PC-3 (cell line): ENCODE data around the gene ANLN. TPM values are rescaled to one million over a fixed set of nuclear protein-coding genes. Genes with fewer than 3 reads are reported as not detected.

Experiments used
- ATAC-seq: fragments of 200-7000 bp; cut with Tn5 transposase; 2 replicates; pipeline ENCODE4 v1.9.1; 2020; ENCODE audit warnings: mild to moderate bottlenecking, moderate library complexity
- BruUV-seq: library from RNA; stranded (reverse); fragments of 400-500 nt; replicated peaks from 2 replicates; lab custom pipeline; 2021; lab: Mats Ljungman, UMichigan
- CTCF ChIA-PET: fragments of 300-600 bp; sonication (Branson Sonifier 250); formaldehyde crosslinking; loops from one replicate; lab custom pipeline; 2022; ENCODE audit warnings: antibody characterized with exemption; lab: Charles Lee
- POLR2A ChIA-PET: fragments of 300-600 bp; sonication (Branson Sonifier 250); formaldehyde crosslinking; loops from one replicate; lab custom pipeline; 2022; ENCODE audit warnings: antibody characterized with exemption; ENCODE audit not compliant: unreplicated experiment; lab: Charles Lee
- DNase-seq: peaks from one replicate; pipeline ENCODE4 v3.0.0-alpha.2; 2015
- H2AFZ ChIP-seq: fragments of 300-600 bp; sonication (generic); 2 replicates; pipeline ENCODE4 v1.6.0; 2016; ENCODE audit warnings: antibody characterized with exemption, low read length
- H3F3A ChIP-seq: fragments of 300-600 bp; sonication (generic); one replicate; pipeline ENCODE4 v1.6.0; 2017; ENCODE audit warnings: antibody characterized with exemption, low read length, control low read depth, mild to moderate bottlenecking; ENCODE audit not compliant: unreplicated experiment
- H3K27ac ChIP-seq: fragments of 300-600 bp; sonication (generic); 2 replicates; pipeline ENCODE4 v1.5.1; 2016; ENCODE audit warnings: mild to moderate bottlenecking, low read length
- H3K27me3 ChIP-seq: fragments of 300-600 bp; sonication (generic); 2 replicates; pipeline ENCODE4 v1.6.1; 2016; ENCODE audit warnings: low read length, mixed read lengths
- H3K36me3 ChIP-seq: fragments of 300-600 bp; sonication (generic); 2 replicates; pipeline ENCODE4 v1.6.1; 2016; ENCODE audit warnings: low read depth, mixed run types, low read length, mixed read lengths
- H3K4me1 ChIP-seq: fragments of 300-600 bp; sonication (generic); 2 replicates; pipeline ENCODE4 v1.5.1; 2016; ENCODE audit warnings: low read length; ENCODE audit not compliant: insufficient read depth
- H3K4me2 ChIP-seq: fragments of 300-600 bp; sonication (generic); 2 replicates; pipeline ENCODE4 v1.6.0; 2016; ENCODE audit warnings: low read length
- H3K4me3 ChIP-seq: fragments of 300-600 bp; sonication (generic); 2 replicates; pipeline ENCODE4 v1.5.1; 2016; ENCODE audit warnings: mild to moderate bottlenecking, low read length, mixed read lengths
- H3K79me2 ChIP-seq: fragments of 300-600 bp; sonication (generic); 2 replicates; pipeline ENCODE4 v1.6.1; 2017; ENCODE audit warnings: low read length, mixed read lengths
- H3K9ac ChIP-seq: fragments of 300-600 bp; sonication (generic); 2 replicates; pipeline ENCODE4 v1.6.0; 2016; ENCODE audit warnings: mild to moderate bottlenecking, low read length
- H3K9me2 ChIP-seq: fragments of 300-600 bp; sonication (generic); replicated peaks from 2 replicates; pipeline ENCODE4 v1.6.1; 2016; ENCODE audit warnings: mixed run types, low read length, mixed read lengths
- H3K9me3 ChIP-seq: fragments of 300-600 bp; sonication (generic); 2 replicates; pipeline ENCODE4 v1.6.1; 2016; ENCODE audit warnings: low read length, mixed read lengths
- H4K20me1 ChIP-seq: fragments of 300-600 bp; sonication (generic); 2 replicates; pipeline ENCODE4 v1.6.1; 2016; ENCODE audit warnings: low read length, mixed read lengths
- CTCF ChIP-seq: fragments of 300-600 bp; sonication (generic); conservative IDR thresholded peaks from 2 replicates; pipeline ENCODE4 v1.5.1; 2017; ENCODE audit warnings: antibody characterized with exemption, low read depth, mild to moderate bottlenecking, low read length
- EZH2 ChIP-seq: fragments of 300-600 bp; sonication (generic); IDR thresholded peaks from one replicate; pipeline ENCODE4 v1.6.1; 2017; ENCODE audit warnings: antibody characterized with exemption, mild to moderate bottlenecking, low read length; ENCODE audit not compliant: unreplicated experiment
- EZH2phosphoT487 ChIP-seq: fragments of 300-600 bp; sonication (generic); IDR thresholded peaks from 2 replicates; pipeline ENCODE4 v1.6.1; 2018; ENCODE audit warnings: mild to moderate bottlenecking, antibody characterized with exemption, low read length, borderline replicate concordance
- intact Hi-C: fragments of 100-400 bp; cut with micrococcal nuclease; formaldehyde crosslinking; loops from 2 replicates; pipeline ENCODE4 v1.9.0; 2023
- total RNA-seq: library from RNA; depleted of rRNA; stranded (reverse); fragments of >200 nt; gene quantifications from 2 replicates; pipeline ENCODE4 v1.2.3, GENCODE V29; 2014

The ANLN gene
- total RNA-seq, 1 experiment from 2014 or later = 110 TPM

- no peak overlapping the region for H3K4me3 ChIP-seq
- H3F3A ChIP-seq = no peaks in the 10 kb centered on the region
- no peaks in the 10 kb centered on the region for H3K9me3 ChIP-seq
- intact Hi-C loops = no loop called here
- no peak overlapping the region for H3K4me2 ChIP-seq
- H3K27me3 ChIP-seq = no peaks in the 10 kb centered on the region
- no TSS peak for BruUV-seq
- H3K4me1 ChIP-seq = no peaks in the 10 kb centered on the region
- H2AFZ ChIP-seq = no peak overlapping the region
- H3K9ac ChIP-seq = no peak overlapping the region
- CTCF ChIA-PET = no interaction called here
- H3K9me2 ChIP-seq = no peaks in the 10 kb centered on the region
- no peak for DNase-seq
- H3K27ac ChIP-seq = no peak overlapping the region
- TF ChIP-seq EZH2 = no peak
- no peak for TF ChIP-seq CTCF
- TF ChIP-seq EZH2phosphoT487 = no peak
- peaks cover 19% of the 10 kb centered on the region for H3K79me2 ChIP-seq
- peak; percentile 29; the same call in 1 of the 2 replicates for ATAC-seq
- POLR2A ChIA-PET = no interaction called here
- H4K20me1 ChIP-seq = no peaks in the 10 kb centered on the region
- H3K36me3 ChIP-seq = peaks cover 83% of the 10 kb centered on the region
These were observed 40.5 kb downstream of the ANLN start for GRCh38 chr7:36430186-36430585.

DNA sequence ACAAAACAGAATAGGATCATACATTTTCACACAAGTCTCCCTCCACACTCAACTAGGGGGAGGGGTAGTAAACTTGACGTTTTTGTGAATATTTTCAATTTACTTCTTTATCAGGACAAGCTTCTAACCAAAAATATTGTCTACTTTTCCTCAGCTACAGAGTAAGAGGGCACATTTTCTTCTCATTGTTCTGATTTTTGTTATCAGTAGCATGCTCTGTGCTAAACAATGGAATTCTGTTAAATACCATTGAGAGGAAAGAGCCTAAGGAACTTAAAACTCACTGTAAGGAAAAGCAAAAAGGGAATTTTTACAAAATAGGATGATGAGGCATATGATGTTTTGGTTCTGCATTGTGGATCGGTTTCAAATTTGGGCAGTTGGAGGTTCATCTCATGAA is 41.2 kb downstream of the ANLN start:
- 0 out of 2 replicates have a peak, but pooled peaks cover under 1% of the 10 kb centered on the region for H4K20me1 ChIP-seq
- H3K36me3 ChIP-seq = peaks cover 81% of the 10 kb centered on the region
- TF ChIP-seq EZH2 (no peak), CTCF (no peak), EZH2phosphoT487 (no peak)
- ATAC-seq (no peak), DNase-seq (no peak)
- no peaks in the 10 kb centered on the region for H3F3A ChIP-seq
- POLR2A ChIA-PET = no interaction called here
- intact Hi-C loops = no loop called here
- no peaks in the 10 kb centered on the region for H3K9me2 ChIP-seq
- CTCF ChIA-PET = no interaction called here
- no peak overlapping the region for H2AFZ ChIP-seq
- H3K79me2 ChIP-seq = peaks cover 21% of the 10 kb centered on the region
- no TSS peak for BruUV-seq
- no peak overlapping the region for H3K4me3 ChIP-seq
- H3K27me3 ChIP-seq = no peaks in the 10 kb centered on the region
- no peak overlapping the region for H3K27ac ChIP-seq
- H3K9ac ChIP-seq = no peak overlapping the region
- no peaks in the 10 kb centered on the region for H3K4me1 ChIP-seq
- no peaks in the 10 kb centered on the region for H3K9me3 ChIP-seq
- no peak overlapping the region for H3K4me2 ChIP-seq

DNA sequence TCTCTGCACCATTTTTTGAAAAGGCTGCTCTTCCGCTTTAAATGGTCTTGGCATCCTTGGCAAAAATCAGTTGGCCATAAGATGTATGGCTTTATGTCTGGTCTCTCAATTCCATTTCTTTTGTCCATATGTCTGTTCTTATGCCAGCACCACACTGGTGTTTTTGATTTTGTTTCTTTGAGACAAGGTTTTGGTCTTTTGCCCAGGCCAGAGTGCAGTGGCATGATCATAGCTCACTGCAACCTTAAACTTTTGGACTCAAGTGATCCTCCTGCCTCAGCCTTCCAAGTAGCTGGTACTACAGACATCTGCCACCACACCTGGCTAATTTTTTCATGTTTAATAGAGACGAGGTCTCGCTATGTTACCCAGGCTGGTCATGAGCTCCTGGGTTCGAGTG is 48.5 kb downstream of the ANLN start:
- intact Hi-C loops = no loop called here
- no peaks in the 10 kb centered on the region for H3K4me1 ChIP-seq
- BruUV-seq = no TSS peak
- H3K27ac ChIP-seq = no peak overlapping the region
- peaks cover 76% of the 10 kb centered on the region for H3K36me3 ChIP-seq
- H3F3A ChIP-seq = no peaks in the 10 kb centered on the region
- H3K4me3 ChIP-seq = no peak overlapping the region
- DNase-seq = no peak
- H3K9ac ChIP-seq = no peak overlapping the region
- no peak overlapping the region for H3K4me2 ChIP-seq
- POLR2A ChIA-PET = no interaction called here
- H2AFZ ChIP-seq = no peak overlapping the region
- ATAC-seq = no peak
- peaks cover 21% of the 10 kb centered on the region; the same call in 1 of the 2 replicates for H4K20me1 ChIP-seq
- CTCF ChIA-PET = no interaction called here
- H3K27me3 ChIP-seq = no peaks in the 10 kb centered on the region
- H3K9me2 ChIP-seq = no peaks in the 10 kb centered on the region
- no peak for TF ChIP-seq EZH2
- no peak for TF ChIP-seq CTCF
- TF ChIP-seq EZH2phosphoT487 = no peak
- peaks cover 23% of the 10 kb centered on the region; the same call in 1 of the 2 replicates for H3K79me2 ChIP-seq
- no peaks in the 10 kb centered on the region for H3K9me3 ChIP-seq
